Nephron (organoid): ENCODE results near the gene SLC25A48.
"Not testable (repeated sequence)": the region's sequence is repeated elsewhere in the genome, so short reads cannot be mapped to it uniquely, and the experiment has no call there.

Experiments used
- H3K27ac Mint-ChIP-seq, 3 experiments: 2 replicates each; pipeline ENCODE4 v1.8.0; 2020; ENCODE audit warnings: mixed read lengths in 3 of 3, mild to moderate bottlenecking in 2 of 3, moderate library complexity in 1 of 3
- H3K27me3 Mint-ChIP-seq: 2 replicates; pipeline ENCODE4 v1.8.0; 2021; ENCODE audit warnings: low read depth, mild to moderate bottlenecking, moderate library complexity, mixed read lengths
- H3K36me3 Mint-ChIP-seq: 2 replicates; pipeline ENCODE4 v1.8.0; 2020; ENCODE audit warnings: low read depth, mixed read lengths
- H3K4me1 Mint-ChIP-seq: 2 replicates; pipeline ENCODE4 v1.8.0; 2020; ENCODE audit warnings: mixed read lengths
- H3K4me3 Mint-ChIP-seq, 3 experiments: 2 replicates each; pipeline ENCODE4 v1.8.0; 2020; ENCODE audit warnings: mild to moderate bottlenecking in 3 of 3, mixed read lengths in 3 of 3, moderate library complexity in 2 of 3
- H3K9me3 Mint-ChIP-seq: 2 replicates; pipeline ENCODE4 v1.8.0; 2020; ENCODE audit warnings: mixed read lengths
- TF ChIP-seq, protein P1 (sequence below), 3 experiments: fragments of 200-600 bp; sonication (generic); IDR thresholded peaks; one replicate each; pipeline ENCODE4 v1.5.0; 2021; ENCODE audit warnings: antibody characterized with exemption in 3 of 3; ENCODE audit not compliant: unreplicated experiment in 3 of 3

Gene SLC25A48

DNA sequence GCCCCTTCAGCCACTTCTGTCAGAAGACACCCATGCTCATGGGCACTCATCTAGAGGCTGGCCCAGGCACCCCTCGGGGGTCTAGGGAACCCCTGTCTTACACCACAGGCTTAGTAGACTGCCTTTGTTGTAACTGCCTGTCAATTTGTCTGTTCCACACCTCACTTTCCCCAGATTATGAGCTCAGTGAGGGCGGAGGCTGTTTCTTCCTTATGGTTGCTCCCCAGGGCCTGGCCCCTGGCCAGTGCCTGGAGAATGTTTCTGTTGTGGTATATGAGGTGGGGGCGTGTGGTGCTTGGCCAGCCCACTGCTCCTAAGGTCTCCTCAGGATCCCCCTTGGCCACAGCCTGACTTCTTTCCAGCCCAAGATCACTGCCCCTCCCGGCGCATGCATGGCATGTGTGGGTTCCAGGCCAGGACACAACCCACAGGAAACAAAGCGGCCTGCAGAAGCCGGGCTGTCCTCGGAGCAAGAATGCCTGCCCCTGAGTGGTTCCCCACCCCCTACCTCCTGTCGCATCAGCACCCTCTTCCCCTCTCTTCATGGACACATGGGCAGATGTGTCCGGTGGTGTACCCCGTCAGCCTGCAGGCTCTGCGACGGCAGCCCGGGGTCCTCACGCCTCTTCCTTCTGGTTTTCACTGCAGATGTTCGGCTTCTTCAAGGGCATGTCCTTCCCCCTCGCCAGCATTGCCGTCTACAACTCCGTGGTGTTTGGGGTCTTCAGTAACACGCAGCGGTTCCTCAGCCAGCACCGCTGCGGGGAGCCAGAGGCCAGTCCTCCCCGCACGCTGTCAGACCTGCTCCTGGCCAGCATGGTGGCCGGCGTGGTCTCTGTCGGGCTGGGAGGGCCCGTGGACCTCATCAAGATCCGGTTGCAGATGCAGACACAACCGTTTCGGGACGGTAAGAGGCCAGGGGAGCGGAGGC, 17.7 kb downstream of the SLC25A48 start:
- Mint-ChIP-seq H3K9me3 (peaks cover 16% of the 10 kb centered on the region), H3K4me3 (no peak overlapping the region), H3K4me1 (no peaks in the 10 kb centered on the region), H3K27ac (no peak overlapping the region), H3K27me3 (peaks cover 5% of the 10 kb centered on the region), H3K36me3 (peaks cover 4% of the 10 kb centered on the region)
- TF ChIP-seq, protein P1, sequence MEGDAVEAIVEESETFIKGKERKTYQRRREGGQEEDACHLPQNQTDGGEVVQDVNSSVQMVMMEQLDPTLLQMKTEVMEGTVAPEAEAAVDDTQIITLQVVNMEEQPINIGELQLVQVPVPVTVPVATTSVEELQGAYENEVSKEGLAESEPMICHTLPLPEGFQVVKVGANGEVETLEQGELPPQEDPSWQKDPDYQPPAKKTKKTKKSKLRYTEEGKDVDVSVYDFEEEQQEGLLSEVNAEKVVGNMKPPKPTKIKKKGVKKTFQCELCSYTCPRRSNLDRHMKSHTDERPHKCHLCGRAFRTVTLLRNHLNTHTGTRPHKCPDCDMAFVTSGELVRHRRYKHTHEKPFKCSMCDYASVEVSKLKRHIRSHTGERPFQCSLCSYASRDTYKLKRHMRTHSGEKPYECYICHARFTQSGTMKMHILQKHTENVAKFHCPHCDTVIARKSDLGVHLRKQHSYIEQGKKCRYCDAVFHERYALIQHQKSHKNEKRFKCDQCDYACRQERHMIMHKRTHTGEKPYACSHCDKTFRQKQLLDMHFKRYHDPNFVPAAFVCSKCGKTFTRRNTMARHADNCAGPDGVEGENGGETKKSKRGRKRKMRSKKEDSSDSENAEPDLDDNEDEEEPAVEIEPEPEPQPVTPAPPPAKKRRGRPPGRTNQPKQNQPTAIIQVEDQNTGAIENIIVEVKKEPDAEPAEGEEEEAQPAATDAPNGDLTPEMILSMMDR (IDR thresholded peaks at IDR 0.05; ENCODE audit: unreplicated experiment in 3 of 3) = no peak

DNA sequence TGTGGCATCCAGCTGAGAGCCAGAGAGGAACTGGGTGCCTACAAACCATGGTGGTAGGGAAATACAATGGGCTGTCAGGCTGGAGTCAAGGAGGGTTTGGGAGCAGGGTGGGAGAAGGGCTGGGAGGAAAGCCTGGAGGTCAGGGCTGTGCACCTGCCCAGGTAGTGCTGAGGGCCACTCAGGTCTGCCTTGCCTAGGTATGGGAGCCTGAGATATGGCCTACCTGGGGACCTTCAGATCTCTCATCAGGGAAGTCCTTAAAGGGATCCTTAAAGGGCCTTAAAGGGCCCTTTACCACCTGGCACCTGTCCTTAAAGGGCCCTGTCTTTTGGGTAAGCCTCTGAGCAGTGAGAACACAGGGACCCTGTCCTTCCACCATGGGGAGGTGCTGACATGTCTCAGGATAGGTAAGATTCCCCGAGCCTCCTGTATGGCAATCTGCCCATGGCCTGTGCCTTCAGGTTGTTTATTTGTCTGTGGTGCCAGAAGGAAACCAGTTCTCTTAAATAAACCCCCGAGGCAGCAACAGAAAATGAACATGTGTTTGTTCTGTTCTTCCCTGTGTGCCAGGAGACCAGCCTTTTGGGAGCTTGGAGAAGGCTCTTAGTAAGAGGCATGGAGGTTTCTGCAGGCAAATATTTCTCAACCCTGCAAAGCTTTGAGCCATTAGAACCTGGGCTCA, 23.3 kb downstream of the SLC25A48 start:
- Mint-ChIP-seq H3K36me3 (peaks cover 4% of the 10 kb centered on the region), H3K4me1 (no peaks in the 10 kb centered on the region), H3K27ac (no peak overlapping the region), H3K4me3 (no peak overlapping the region), H3K27me3 (peaks cover 15% of the 10 kb centered on the region), H3K9me3 (peaks cover 14% of the 10 kb centered on the region)
- TF ChIP-seq, protein P1 (IDR thresholded peaks at IDR 0.05; ENCODE audit: unreplicated experiment in 3 of 3) = no peak

DNA sequence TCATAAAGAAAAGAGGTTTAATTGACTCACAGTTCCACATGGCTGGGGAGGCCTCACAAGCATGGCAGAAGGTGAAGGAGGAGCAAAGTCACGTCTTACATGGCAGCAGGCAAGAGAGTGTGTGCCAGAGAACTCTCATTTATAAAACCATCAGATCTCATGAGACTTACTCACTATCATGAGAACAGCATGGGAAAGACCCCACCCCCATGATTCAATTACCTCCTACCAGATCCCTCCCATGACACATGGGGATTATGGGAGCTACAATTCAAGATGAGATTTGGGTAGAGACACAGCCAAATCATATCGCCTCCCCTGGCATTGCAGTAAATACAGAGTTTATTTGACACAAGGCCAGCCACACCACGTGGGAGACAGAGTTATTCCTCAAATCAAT, 24.7 kb downstream of the SLC25A48 start:
- H3K4me3 Mint-ChIP-seq, H3K36me3 Mint-ChIP-seq, H3K27ac Mint-ChIP-seq, H3K4me1 Mint-ChIP-seq, H3K9me3 Mint-ChIP-seq: not testable (repeated sequence)
- H3K27me3 Mint-ChIP-seq = peaks cover 17% of the 10 kb centered on the region

DNA sequence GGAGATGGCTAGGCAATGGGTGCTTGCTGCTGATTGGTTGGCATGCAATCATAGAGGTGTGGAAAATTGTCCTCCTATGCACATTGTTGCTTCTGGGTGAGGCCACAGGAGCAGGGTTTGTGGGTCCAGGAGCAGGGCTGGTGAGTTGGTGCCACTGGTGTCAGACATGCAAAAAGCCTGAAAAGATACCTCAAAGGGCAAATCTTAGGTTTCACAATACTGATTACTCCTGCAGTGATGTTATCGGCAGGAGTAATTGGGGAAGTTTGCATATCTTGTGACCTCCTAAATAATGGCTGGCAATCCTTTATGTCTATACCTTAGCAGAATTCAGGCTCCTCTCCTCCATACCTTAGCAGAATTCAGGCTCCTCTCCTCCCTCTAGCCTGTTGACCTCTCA, 25.2 kb downstream of the SLC25A48 start:
- Mint-ChIP-seq H3K36me3 (no peaks in the 10 kb centered on the region), H3K4me3 (no peak overlapping the region), H3K27ac (no peak overlapping the region), H3K4me1 (no peaks in the 10 kb centered on the region), H3K9me3 (peaks cover 5% of the 10 kb centered on the region), H3K27me3 (peaks cover 17% of the 10 kb centered on the region)
- TF ChIP-seq, protein P1 (IDR thresholded peaks at IDR 0.05; ENCODE audit: unreplicated experiment in 3 of 3) = no peak

DNA sequence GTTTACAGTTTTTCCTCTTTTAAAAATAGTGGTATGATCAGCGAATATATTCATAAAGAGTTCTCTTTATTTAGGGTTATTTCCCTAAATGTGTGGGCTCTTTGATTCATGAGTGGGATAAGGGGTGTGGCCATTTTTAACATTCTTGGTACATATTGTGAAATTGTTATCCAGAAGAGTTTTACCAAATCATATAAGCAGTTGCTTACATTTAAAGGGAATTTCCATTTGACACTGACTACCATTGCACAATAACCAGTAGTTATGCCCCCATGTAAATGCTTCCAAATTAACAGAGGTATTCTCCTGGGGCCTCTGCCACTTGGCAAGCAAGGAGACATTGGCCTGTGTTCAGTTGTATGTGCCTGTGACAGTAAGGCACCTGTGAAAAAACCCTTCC, 27.2 kb downstream of the SLC25A48 start:
- no peak overlapping the region for H3K4me3 Mint-ChIP-seq
- H3K4me1 Mint-ChIP-seq = no peaks in the 10 kb centered on the region
- H3K27me3 Mint-ChIP-seq = peaks cover 12% of the 10 kb centered on the region
- no peaks in the 10 kb centered on the region for H3K9me3 Mint-ChIP-seq
- H3K36me3 Mint-ChIP-seq = no peaks in the 10 kb centered on the region
- TF ChIP-seq, protein P1 (IDR thresholded peaks at IDR 0.05; ENCODE audit: unreplicated experiment in 3 of 3) = no peak
- H3K27ac Mint-ChIP-seq = no peak overlapping the region

DNA sequence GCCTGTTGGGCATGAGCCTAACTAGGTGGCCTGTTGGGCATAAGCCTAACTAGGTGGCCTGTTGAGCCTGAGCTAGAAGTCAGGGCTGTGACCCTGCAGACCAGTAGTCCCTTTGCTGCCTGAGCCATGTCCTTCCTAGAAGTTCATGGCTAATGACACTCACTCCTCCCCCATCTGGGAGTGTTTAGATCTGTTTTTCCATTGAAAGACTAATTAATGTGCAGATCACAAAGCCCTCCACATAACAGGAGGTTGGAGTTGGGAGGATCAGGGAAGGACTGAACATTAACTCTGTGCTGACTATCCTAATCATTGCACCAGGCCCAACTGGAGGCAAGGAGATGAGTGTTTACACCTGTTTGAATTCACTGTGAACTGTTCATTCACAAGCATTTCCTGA, 27.6 kb downstream of the SLC25A48 start:
- H3K4me3 Mint-ChIP-seq = no peak overlapping the region
- H3K4me1 Mint-ChIP-seq = no peaks in the 10 kb centered on the region
- H3K36me3 Mint-ChIP-seq = no peaks in the 10 kb centered on the region
- TF ChIP-seq, protein P1 (IDR thresholded peaks at IDR 0.05; ENCODE audit: unreplicated experiment in 3 of 3) = no peak
- no peaks in the 10 kb centered on the region for H3K9me3 Mint-ChIP-seq
- H3K27ac Mint-ChIP-seq = no peak overlapping the region
- H3K27me3 Mint-ChIP-seq = peaks cover 12% of the 10 kb centered on the region
